Nephron progenitor cell (in vitro differentiated cells): Measurements from ENCODE around the gene GCN1.

Source experiments
- DNase-seq: peaks from one replicate; pipeline ENCODE4 v3.0.0; 2021
- H3K27ac Mint-ChIP-seq: 2 replicates; pipeline ENCODE4 v1.8.0; 2021; ENCODE audit warnings: mild to moderate bottlenecking, moderate library complexity, mixed read lengths
- H3K27me3 Mint-ChIP-seq: 2 replicates; pipeline ENCODE4 v1.8.0; 2021; ENCODE audit warnings: mild to moderate bottlenecking, low read depth, mixed read lengths; ENCODE audit not compliant: poor library complexity
- H3K36me3 Mint-ChIP-seq: 2 replicates; pipeline ENCODE4 v1.8.0; 2021; ENCODE audit warnings: low read depth, mixed read lengths
- H3K4me1 Mint-ChIP-seq: 2 replicates; pipeline ENCODE4 v1.8.0; 2021; ENCODE audit warnings: mixed read lengths
- H3K4me3 Mint-ChIP-seq: 2 replicates; pipeline ENCODE4 v1.8.0; 2021; ENCODE audit warnings: mild to moderate bottlenecking, moderate library complexity, mixed read lengths
- H3K9me3 Mint-ChIP-seq: 2 replicates; pipeline ENCODE4 v1.8.0; 2021; ENCODE audit warnings: mild to moderate bottlenecking, moderate library complexity, mixed read lengths
- CTCF ChIP-seq: fragments of 200-600 bp; sonication (generic); IDR thresholded peaks from 2 replicates; pipeline ENCODE4 v1.5.0; 2021; ENCODE audit warnings: antibody characterized with exemption

GCN1 gene

GRCh38 chr12:120125792-120126634 is 68.5 kb downstream of the GCN1 start:
- Mint-ChIP-seq H3K4me1 (peaks cover under 1% of the 10 kb centered on the region), H3K36me3 (peaks cover 33% of the 10 kb centered on the region)

GRCh38 chr12:120125029-120125428 is 69.5 kb downstream of the GCN1 start:
- DNase-seq, result no peak
- Mint-ChIP-seq H3K4me1 (peaks cover 6% of the 10 kb centered on the region), H3K4me3 (no peak overlapping the region), H3K27me3 (no peaks in the 10 kb centered on the region), H3K9me3 (no peaks in the 10 kb centered on the region), H3K27ac (no peak overlapping the region), H3K36me3 (peaks cover 33% of the 10 kb centered on the region)
- TF ChIP-seq CTCF, result no peak

More at GRCh38 chr12:120125792-120126634, 68.5 kb downstream of the GCN1 start:
- DNase-seq, result no peak
- H3K27me3 Mint-ChIP-seq, result no peaks in the 10 kb centered on the region
- no peak for TF ChIP-seq CTCF
- H3K4me3 Mint-ChIP-seq, result no peak overlapping the region
- no peaks in the 10 kb centered on the region for H3K9me3 Mint-ChIP-seq
- H3K27ac Mint-ChIP-seq, result peak overlapping the region; percentile 95

- Mint-ChIP-seq H3K9me3 (no peaks in the 10 kb centered on the region), H3K36me3 (peaks cover 5% of the 10 kb centered on the region), H3K4me3 (no peak overlapping the region), H3K27ac (no peak overlapping the region), H3K4me1 (peaks cover 31% of the 10 kb centered on the region), H3K27me3 (no peaks in the 10 kb centered on the region)
- no peak for TF ChIP-seq CTCF
- no peak for DNase-seq
Observed at GRCh38 chr12:120121766-120122293, 72.7 kb downstream of the GCN1 start.

- Mint-ChIP-seq H3K36me3 (no peaks in the 10 kb centered on the region), H3K4me3 (no peak overlapping the region), H3K27ac (no peak overlapping the region), H3K9me3 (no peaks in the 10 kb centered on the region), H3K4me1 (peaks cover 31% of the 10 kb centered on the region), H3K27me3 (no peaks in the 10 kb centered on the region)
- DNase-seq, result no peak
- TF ChIP-seq CTCF, result no peak
Observed at GRCh38 chr12:120121343-120121742, 73.2 kb downstream of the GCN1 start.

- DNase-seq, result no peak
- no peak overlapping the region for H3K4me3 Mint-ChIP-seq
Observed at GRCh38 chr12:120119271-120119973, 75.1 kb downstream of the GCN1 start.

More at GRCh38 chr12:120119271-120119973, 75.1 kb downstream of the GCN1 start:
- no peak overlapping the region for H3K27ac Mint-ChIP-seq
- TF ChIP-seq CTCF, result no peak
- no peaks in the 10 kb centered on the region for H3K27me3 Mint-ChIP-seq
- no peaks in the 10 kb centered on the region for H3K9me3 Mint-ChIP-seq
- peaks cover 9% of the 10 kb centered on the region for H3K36me3 Mint-ChIP-seq
- H3K4me1 Mint-ChIP-seq, result peaks cover 50% of the 10 kb centered on the region
